NOMO-1 (cell line): ENCODE data around the gene KREMEN2.
"Not testable (repeated sequence)": the region's sequence is repeated elsewhere in the genome, so short reads cannot be mapped to it uniquely, and the experiment has no call there.

Experiments used
- DNase-seq, 2 experiments: peaks; one replicate each; lab custom pipeline; 2025; ENCODE audit not compliant: unreplicated experiment in 2 of 2; lab: John Stamatoyannopoulos, UW

The KREMEN2 gene

GRCh38 chr16:2938206-2938605, 25.9 kb upstream of the KREMEN2 start:
- no peak for DNase-seq

DNA sequence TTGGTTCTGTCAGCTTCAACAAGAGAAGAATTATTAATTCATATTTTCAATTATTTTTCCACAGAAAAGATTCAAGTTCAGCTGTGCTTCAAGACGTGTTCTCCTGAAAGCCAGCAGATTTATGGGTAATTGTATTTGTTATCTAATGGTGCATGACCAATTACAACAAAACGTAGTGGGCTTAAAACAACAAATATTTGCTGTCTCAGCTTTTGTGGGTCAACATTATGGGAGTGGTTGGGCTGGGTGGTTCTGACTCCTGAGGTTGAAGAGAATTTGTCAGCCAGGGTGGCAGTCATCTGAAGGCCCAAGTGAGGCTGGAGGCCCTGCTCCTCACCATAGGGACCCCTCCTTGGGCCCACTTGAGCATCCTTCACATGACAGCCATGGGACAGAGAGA, 24.1 kb upstream of the KREMEN2 start:
- DNase-seq, result no peak

DNA sequence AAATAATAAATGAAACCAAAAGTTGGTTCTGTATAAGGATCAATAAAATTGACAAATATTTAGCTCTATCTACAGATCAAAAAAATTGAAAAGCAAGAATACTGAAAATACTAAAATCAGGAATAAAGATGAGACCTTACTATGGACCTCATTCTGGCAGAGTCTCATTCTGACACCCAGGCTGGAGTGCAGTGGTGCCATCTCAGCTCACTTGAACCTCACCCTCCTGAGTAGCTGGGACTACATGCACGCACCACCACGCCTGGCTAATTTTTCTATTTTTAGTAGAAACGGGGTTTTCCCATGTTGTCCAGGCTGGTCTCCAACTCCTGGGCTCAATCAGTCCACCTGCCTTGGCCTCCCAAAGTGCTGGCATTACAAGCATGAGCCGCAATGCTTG, 22.0 kb upstream of the KREMEN2 start:
- no peak for DNase-seq

DNA sequence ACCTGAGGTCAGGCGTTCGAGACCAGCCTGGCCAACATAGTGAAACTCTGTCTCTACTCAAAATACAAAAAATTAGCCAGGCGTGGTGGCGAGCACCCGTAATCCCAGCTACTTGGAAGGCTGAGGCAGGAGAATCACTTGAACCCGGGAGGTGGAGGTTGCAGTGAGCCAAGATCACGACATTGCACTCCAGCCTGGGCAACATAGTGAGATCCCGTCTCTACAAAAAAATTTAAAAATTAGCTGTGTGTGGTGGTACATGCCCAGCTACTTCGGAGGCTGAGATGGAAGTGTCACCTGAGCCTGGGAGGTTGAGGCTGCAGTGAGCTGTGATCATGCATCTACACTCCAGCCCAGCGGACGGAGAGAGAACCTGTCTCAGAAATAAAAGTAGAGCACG, 20.4 kb upstream of the KREMEN2 start:
- DNase-seq, result not testable (repeated sequence)

- no peak for DNase-seq
Measured at GRCh38 chr16:2946649-2947048, 17.4 kb upstream of the KREMEN2 start.

- no peak for DNase-seq
Measured at GRCh38 chr16:2948807-2949704, 15.0 kb upstream of the KREMEN2 start.

- no peak for DNase-seq
Measured at GRCh38 chr16:2949705-2950352, 14.2 kb upstream of the KREMEN2 start.

GRCh38 chr16:2950353-2950724, 13.7 kb upstream of the KREMEN2 start:
- DNase-seq, result no peak

DNA sequence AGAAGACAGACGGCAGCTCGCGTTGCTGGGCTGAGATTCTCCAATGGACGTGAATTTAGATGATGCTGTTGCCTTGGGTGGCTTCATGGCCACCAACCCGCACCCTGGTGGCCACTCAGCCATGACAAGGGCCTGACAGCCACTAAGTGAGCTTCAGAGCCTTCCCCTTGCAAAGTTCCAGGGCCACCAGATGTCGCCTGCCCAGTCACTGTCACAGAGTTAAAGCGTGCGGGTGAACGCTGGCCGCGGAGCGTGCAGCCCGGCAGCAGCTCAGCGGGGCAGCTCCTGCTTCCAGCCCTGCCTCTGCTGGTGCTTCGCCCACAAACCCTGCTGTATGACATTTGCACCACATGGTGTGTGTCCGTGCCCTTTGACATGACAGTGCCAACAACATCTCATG, 13.3 kb upstream of the KREMEN2 start:
- DNase-seq, result no peak

- DNase-seq, result no peak
Measured at GRCh38 chr16:2952679-2953078, 11.4 kb upstream of the KREMEN2 start.

DNA sequence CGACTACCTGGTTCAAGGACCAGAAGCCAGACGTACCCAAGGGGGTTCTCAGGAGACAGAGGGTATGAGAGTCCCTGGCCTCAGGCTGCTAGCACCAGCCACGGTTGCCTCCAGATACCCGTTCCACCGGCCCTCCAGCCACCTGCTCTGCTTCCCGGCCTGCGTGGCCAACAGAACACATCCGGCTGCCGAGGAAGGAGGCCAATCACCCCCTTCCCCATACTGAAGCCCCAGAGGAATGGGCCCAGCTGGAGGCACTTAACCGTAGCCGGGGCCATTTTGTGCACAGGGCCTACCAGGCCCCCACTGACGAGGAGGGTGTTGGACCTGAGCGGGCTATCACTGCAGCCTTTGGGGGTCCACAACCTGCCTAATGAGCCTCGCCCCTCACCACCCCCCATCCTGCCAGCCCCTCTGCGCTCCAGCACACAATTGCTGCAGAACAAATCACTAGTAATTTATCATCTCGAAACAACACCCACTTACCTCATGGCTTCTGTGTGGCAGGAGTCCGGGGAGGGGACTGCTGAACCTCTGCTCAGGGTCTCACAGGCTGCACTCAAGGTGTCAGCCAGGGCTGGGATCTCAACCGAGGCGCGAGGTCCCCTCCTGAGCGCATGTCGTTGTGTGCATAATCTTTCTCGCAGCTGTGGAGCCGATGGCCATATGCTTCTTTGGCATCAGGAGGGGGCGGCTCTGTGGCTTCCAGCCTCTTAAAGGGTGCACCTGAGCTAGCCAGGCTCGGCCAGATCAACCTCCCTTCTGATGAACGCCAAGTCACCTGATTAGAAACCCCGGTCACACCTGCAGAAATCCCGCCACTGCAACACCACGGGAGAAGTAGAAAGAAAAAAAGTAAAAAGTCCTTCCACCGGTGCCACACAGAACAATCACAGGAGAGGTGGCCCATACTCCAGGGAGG, 10.1 kb upstream of the KREMEN2 start:
- no peak for DNase-seq

- DNase-seq, result no peak
Measured at GRCh38 chr16:2954656-2955381, 9.3 kb upstream of the KREMEN2 start.

- no peak for DNase-seq
Measured at GRCh38 chr16:2955438-2955778, 8.7 kb upstream of the KREMEN2 start.

- peak; percentile 27 to 45 for DNase-seq
Measured at GRCh38 chr16:2955779-2956578, 8.1 kb upstream of the KREMEN2 start.

DNA sequence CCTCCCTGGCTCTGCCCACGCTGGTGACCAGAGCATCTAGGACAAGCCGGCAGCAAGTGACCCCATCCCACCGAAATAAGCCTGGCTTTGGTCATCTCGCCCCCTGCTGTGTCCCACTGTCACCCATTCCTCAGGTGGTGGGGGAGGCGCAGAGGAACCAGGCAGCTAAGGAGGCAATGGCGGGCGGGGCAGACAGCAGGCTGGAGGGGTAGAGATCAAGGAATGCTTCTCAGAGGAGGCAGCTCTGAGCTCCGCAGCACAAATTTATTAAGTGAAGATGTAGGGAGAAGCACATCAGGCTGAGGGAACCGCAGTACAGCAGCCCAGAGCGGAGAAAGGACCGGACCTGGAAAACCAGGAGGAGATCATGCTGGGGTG, 7.5 kb upstream of the KREMEN2 start:
- DNase-seq, result no peak

DNA sequence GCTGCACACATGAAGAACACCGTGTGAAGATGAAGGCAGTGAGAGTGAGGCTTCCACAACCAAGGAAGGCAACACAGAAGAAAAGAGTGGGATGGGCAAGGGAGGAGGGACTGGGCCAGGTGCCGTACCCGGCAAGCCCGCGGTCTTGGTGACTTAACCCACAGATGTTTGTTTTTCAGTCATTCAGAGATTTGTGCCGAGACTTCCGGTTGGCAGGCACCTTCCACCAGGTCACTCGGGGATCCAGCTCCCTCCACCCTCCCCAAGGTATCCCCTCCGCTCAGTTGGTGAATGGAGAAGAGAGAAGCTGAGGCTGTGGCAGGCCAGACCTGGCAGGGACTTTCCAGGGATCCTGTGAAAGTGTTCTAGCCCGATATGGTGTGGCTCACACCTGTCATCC, 4.9 kb upstream of the KREMEN2 start:
- DNase-seq, result no peak

- no peak for DNase-seq
Measured at GRCh38 chr16:2960183-2961010, 3.7 kb upstream of the KREMEN2 start.

DNA sequence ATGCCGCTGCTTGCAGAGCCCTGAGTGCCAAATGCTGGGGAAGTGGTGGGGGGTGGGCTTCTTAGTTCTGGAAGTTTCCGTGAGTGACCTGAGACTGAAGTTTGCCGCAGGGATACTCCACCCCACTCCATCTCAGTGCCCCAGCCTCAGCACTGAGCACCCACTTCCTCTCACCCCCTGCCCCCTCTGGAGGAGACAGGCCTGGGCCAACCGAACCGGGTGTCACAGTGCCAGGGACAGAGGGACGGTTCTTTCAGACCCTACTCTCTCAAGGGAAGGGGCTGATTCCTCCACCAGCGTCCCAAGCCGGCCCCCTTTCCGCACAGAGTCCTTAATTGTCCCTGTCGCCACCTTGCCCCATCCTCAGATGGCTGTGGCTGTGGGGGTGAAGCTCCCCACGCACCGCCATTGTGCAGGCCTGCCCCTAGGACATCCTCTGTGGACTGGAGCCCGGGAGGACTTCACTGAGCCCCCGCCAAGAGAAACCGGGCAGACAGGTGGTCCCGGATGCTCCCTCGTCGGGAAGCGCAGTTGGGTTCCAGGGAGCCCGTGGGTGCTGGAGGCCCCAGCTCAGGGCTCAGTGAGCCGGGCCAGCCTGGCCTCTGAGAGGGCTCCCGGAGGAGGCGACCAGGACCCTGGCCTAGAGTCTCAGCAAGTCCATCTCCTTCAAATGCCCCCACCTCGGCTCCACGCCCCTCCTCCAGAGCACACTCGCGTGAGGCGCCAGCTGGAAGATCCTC, 1.6 kb upstream of the KREMEN2 start:
- DNase-seq, result no peak
